Osteocyte (in vitro differentiated cells): Measurements from ENCODE around the gene ONECUT3. TPM values are rescaled to one million over a fixed set of nuclear protein-coding genes. Genes with fewer than 3 reads are reported as not detected.

ENCODE experiments used
- DNase-seq: peaks from one replicate; pipeline ENCODE4 v3.0.0; 2021; ENCODE audit warnings: mixed read lengths; ENCODE audit not compliant: unreplicated experiment; ENCODE audit errors: extremely low spot score
- H3K27ac Mint-ChIP-seq: one replicate; pipeline ENCODE4 v1.8.0; 2021; ENCODE audit warnings: mild to moderate bottlenecking, mixed read lengths; ENCODE audit not compliant: unreplicated experiment
- H3K27me3 Mint-ChIP-seq: one replicate; pipeline ENCODE4 v1.8.0; 2021; ENCODE audit warnings: mixed read lengths; ENCODE audit not compliant: unreplicated experiment
- H3K36me3 Mint-ChIP-seq: one replicate; pipeline ENCODE4 v1.8.0; 2021; ENCODE audit warnings: mixed read lengths; ENCODE audit not compliant: unreplicated experiment
- H3K4me1 Mint-ChIP-seq: one replicate; pipeline ENCODE4 v1.8.0; 2021; ENCODE audit warnings: mixed read lengths; ENCODE audit not compliant: unreplicated experiment
- H3K4me3 Mint-ChIP-seq: one replicate; pipeline ENCODE4 v1.8.0; 2021; ENCODE audit warnings: mild to moderate bottlenecking, moderate library complexity, mixed read lengths; ENCODE audit not compliant: unreplicated experiment
- H3K9me3 Mint-ChIP-seq: one replicate; pipeline ENCODE4 v1.8.0; 2021; ENCODE audit warnings: mixed read lengths; ENCODE audit not compliant: unreplicated experiment
- CTCF ChIP-seq: fragments of 200-600 bp; sonication (generic); IDR thresholded peaks from 2 replicates; pipeline ENCODE4 v1.5.0; 2021; ENCODE audit warnings: antibody characterized with exemption, mild to moderate bottlenecking, moderate library complexity
- total RNA-seq: library from RNA; stranded (reverse); gene quantifications from 2 replicates; pipeline ENCODE4 v1.2.1, GENCODE V29; 2021

The ONECUT3 gene
- total RNA-seq, 1 donor from 2014 or later: not detected

- no peaks in the 10 kb centered on the region for H3K9me3 Mint-ChIP-seq
- no peak for DNase-seq
- peaks cover 55% of the 10 kb centered on the region for H3K27me3 Mint-ChIP-seq
- H3K27ac Mint-ChIP-seq: no peak overlapping the region
- H3K4me1 Mint-ChIP-seq: no peaks in the 10 kb centered on the region
- no peak for TF ChIP-seq CTCF
- H3K36me3 Mint-ChIP-seq: no peaks in the 10 kb centered on the region
- no peak overlapping the region for H3K4me3 Mint-ChIP-seq
These were observed 33.8 kb upstream of the ONECUT3 start for GRCh38 chr19:1719519-1719918.

GRCh38 chr19:1720237-1720636 is 33.1 kb upstream of the ONECUT3 start:
- H3K4me3 Mint-ChIP-seq: no peak overlapping the region

GRCh38 chr19:1725100-1726064 is 27.9 kb upstream of the ONECUT3 start:
- Mint-ChIP-seq H3K27me3 (peaks cover 35% of the 10 kb centered on the region), H3K36me3 (no peaks in the 10 kb centered on the region)

More at GRCh38 chr19:1720237-1720636, 33.1 kb upstream of the ONECUT3 start:
- Mint-ChIP-seq H3K9me3 (no peaks in the 10 kb centered on the region), H3K27ac (no peak overlapping the region), H3K27me3 (peaks cover 55% of the 10 kb centered on the region), H3K4me1 (no peaks in the 10 kb centered on the region), H3K36me3 (no peaks in the 10 kb centered on the region)
- no peak for TF ChIP-seq CTCF
- no peak for DNase-seq

GRCh38 chr19:1728816-1729567 is 24.3 kb upstream of the ONECUT3 start:
- Mint-ChIP-seq H3K9me3 (no peaks in the 10 kb centered on the region), H3K4me1 (peaks cover 2% of the 10 kb centered on the region), H3K36me3 (no peaks in the 10 kb centered on the region), H3K27me3 (peaks cover 24% of the 10 kb centered on the region), H3K4me3 (no peak overlapping the region), H3K27ac (no peak overlapping the region)
- no peak for TF ChIP-seq CTCF
- DNase-seq: no peak

More at GRCh38 chr19:1725100-1726064, 27.9 kb upstream of the ONECUT3 start:
- DNase-seq: peak; percentile 90
- Mint-ChIP-seq H3K27ac (no peak overlapping the region), H3K4me1 (peaks cover 2% of the 10 kb centered on the region), H3K4me3 (peak overlapping the region; percentile 64), H3K9me3 (no peaks in the 10 kb centered on the region)
- TF ChIP-seq CTCF: no peak

- no peak for DNase-seq
- TF ChIP-seq CTCF: no peak
- no peak overlapping the region for H3K4me3 Mint-ChIP-seq
- no peaks in the 10 kb centered on the region for H3K9me3 Mint-ChIP-seq
- H3K27me3 Mint-ChIP-seq: peaks cover 28% of the 10 kb centered on the region
- no peak overlapping the region for H3K27ac Mint-ChIP-seq
- H3K4me1 Mint-ChIP-seq: peaks cover 2% of the 10 kb centered on the region
- H3K36me3 Mint-ChIP-seq: no peaks in the 10 kb centered on the region
These were observed 23.8 kb upstream of the ONECUT3 start for GRCh38 chr19:1729568-1729925.
